ENCODE data around the gene BMAL1.

Gene BMAL1

GRCh38 chr11:13347901-13348300 is 70.3 kb downstream of the BMAL1 start:
- DNase-seq (ENCODE audit: low read depth), result no peak
- TF ChIP-seq CTCF (conservative IDR thresholded peaks at IDR 0.05; ENCODE audit: low read depth, low read length), result no peak
- H3K4me3 ChIP-seq (ENCODE audit: low read length), result no peak overlapping the region

GRCh38 chr11:13348305-13348704 is 70.7 kb downstream of the BMAL1 start:
- no peak for DNase-seq (ENCODE audit: low read depth)
- H3K4me3 ChIP-seq (ENCODE audit: low read length), result no peak overlapping the region
- TF ChIP-seq CTCF (conservative IDR thresholded peaks at IDR 0.05; ENCODE audit: low read depth, low read length), result no peak

- no peak for TF ChIP-seq CTCF (conservative IDR thresholded peaks at IDR 0.05; ENCODE audit: low read depth, low read length)
- no peak for DNase-seq (ENCODE audit: low read depth)
- H3K4me3 ChIP-seq (ENCODE audit: low read length), result no peak overlapping the region
Observed at GRCh38 chr11:13349046-13349445, 71.5 kb downstream of the BMAL1 start.

GRCh38 chr11:13349581-13349980 is 72.0 kb downstream of the BMAL1 start:
- DNase-seq (ENCODE audit: low read depth), result no peak
- no peak overlapping the region for H3K4me3 ChIP-seq (ENCODE audit: low read length)
- no peak for TF ChIP-seq CTCF (conservative IDR thresholded peaks at IDR 0.05; ENCODE audit: low read depth, low read length)

GRCh38 chr11:13352711-13353110 is 75.1 kb downstream of the BMAL1 start:
- TF ChIP-seq CTCF (conservative IDR thresholded peaks at IDR 0.05; ENCODE audit: low read depth, low read length), result no peak
- no peak for DNase-seq (ENCODE audit: low read depth)
- no peak overlapping the region for H3K4me3 ChIP-seq (ENCODE audit: low read length)

GRCh38 chr11:13354335-13354734 is 76.7 kb downstream of the BMAL1 start:
- peak; percentile 43 for TF ChIP-seq CTCF (conservative IDR thresholded peaks at IDR 0.05; ENCODE audit: low read depth, low read length)
- H3K4me3 ChIP-seq (ENCODE audit: low read length), result no peak overlapping the region
- no peak for DNase-seq (ENCODE audit: low read depth)

GRCh38 chr11:13355191-13355590 is 77.6 kb downstream of the BMAL1 start:
- H3K4me3 ChIP-seq (ENCODE audit: low read length), result no peak overlapping the region
- no peak for DNase-seq (ENCODE audit: low read depth)

More at GRCh38 chr11:13355191-13355590, 77.6 kb downstream of the BMAL1 start:
- no peak for TF ChIP-seq CTCF (conservative IDR thresholded peaks at IDR 0.05; ENCODE audit: low read depth, low read length)
